H9 (cell line): ENCODE measurements around the gene HOXD13. TPM values are rescaled to one million over a fixed set of nuclear protein-coding genes. Genes with fewer than 3 reads are reported as not detected.
A peak's percentile ranks its signal among the peaks of the same experiment; 100 is the strongest.

Experiments
- DNase-seq: peaks from one replicate; pipeline ENCODE4 v3.0.0-alpha.2; 2017
- H2AFZ ChIP-seq: one replicate; pipeline ENCODE4 v1.6.1; 2013; ENCODE audit warnings: mild to moderate bottlenecking, low read length, control low read depth, moderate library complexity
- H2AK5ac ChIP-seq: 2 replicates; pipeline ENCODE4 v1.6.1; 2013; ENCODE audit warnings: low read length, control low read depth, mixed read lengths; ENCODE audit not compliant: insufficient read length
- H2BK120ac ChIP-seq: one replicate; pipeline ENCODE4 v1.6.1; 2013; ENCODE audit warnings: low read depth, mild to moderate bottlenecking, low read length, control low read depth, inconsistent platforms; ENCODE audit not compliant: poor library complexity, severe bottlenecking
- H2BK12ac ChIP-seq: 2 replicates; pipeline ENCODE4 v1.6.1; 2013; ENCODE audit warnings: low read length, control low read depth, mixed read lengths, low read depth; ENCODE audit not compliant: insufficient read length
- H2BK15ac ChIP-seq: 2 replicates; pipeline ENCODE4 v1.6.1; 2013; ENCODE audit warnings: low read depth, low read length, control low read depth
- H2BK20ac ChIP-seq: one replicate; pipeline ENCODE4 v1.6.1; 2013; ENCODE audit warnings: low read depth, mild to moderate bottlenecking, low read length, control low read depth, inconsistent platforms; ENCODE audit not compliant: poor library complexity, severe bottlenecking
- H2BK5ac ChIP-seq: 2 replicates; pipeline ENCODE4 v1.6.1; 2013; ENCODE audit warnings: low read length, control low read depth, mixed read lengths; ENCODE audit not compliant: insufficient read length
- H3K14ac ChIP-seq: 2 replicates; pipeline ENCODE4 v1.6.1; 2013; ENCODE audit warnings: low read length, control low read depth; ENCODE audit not compliant: insufficient read depth
- H3K18ac ChIP-seq: 2 replicates; pipeline ENCODE4 v1.6.1; 2013; ENCODE audit warnings: low read depth, mild to moderate bottlenecking, mixed read lengths, low read length, control low read depth; ENCODE audit not compliant: insufficient read length
- H3K23ac ChIP-seq: 2 replicates; pipeline ENCODE4 v1.6.1; 2013; ENCODE audit warnings: low read length, control low read depth, mixed read lengths, low read depth; ENCODE audit not compliant: insufficient read length
- H3K23me2 ChIP-seq: 2 replicates; pipeline ENCODE4 v1.6.1; 2013; ENCODE audit warnings: low read depth, mild to moderate bottlenecking, mixed read lengths, low read length, control low read depth; ENCODE audit not compliant: insufficient read length, poor library complexity, severe bottlenecking
- H3K27ac ChIP-seq: 2 replicates; pipeline ENCODE4 v1.5.1; 2013; ENCODE audit warnings: low read length, control low read depth, mixed read lengths, low read depth; ENCODE audit not compliant: insufficient read length
- H3K27me3 ChIP-seq: 2 replicates; pipeline ENCODE4 v1.6.1; 2013; ENCODE audit warnings: low read length, control low read depth, inconsistent platforms; ENCODE audit not compliant: insufficient read depth
- H3K4ac ChIP-seq: 2 replicates; pipeline ENCODE4 v1.6.1; 2013; ENCODE audit warnings: low read depth, mild to moderate bottlenecking, control low read depth, inconsistent platforms, low read length, moderate library complexity
- H3K4me1 ChIP-seq: 2 replicates; pipeline ENCODE4 v1.6.1; 2013; ENCODE audit warnings: low read length, control low read depth, inconsistent platforms; ENCODE audit not compliant: insufficient read depth
- H3K4me2 ChIP-seq: 2 replicates; pipeline ENCODE4 v1.6.1; 2013; ENCODE audit warnings: low read length, control low read depth, mixed read lengths; ENCODE audit not compliant: insufficient read length, insufficient read depth
- H3K56ac ChIP-seq: 2 replicates; pipeline ENCODE4 v1.6.1; 2013; ENCODE audit warnings: low read depth, mild to moderate bottlenecking, mixed read lengths, low read length, control low read depth; ENCODE audit not compliant: insufficient read length
- H3K79me1 ChIP-seq: 2 replicates; pipeline ENCODE4 v1.6.1; 2013; ENCODE audit warnings: low read depth, mild to moderate bottlenecking, moderate library complexity, low read length, control low read depth, inconsistent platforms; ENCODE audit not compliant: insufficient read depth, poor library complexity, severe bottlenecking
- H3K79me2 ChIP-seq: 2 replicates; pipeline ENCODE4 v1.6.1; 2013; ENCODE audit warnings: low read length, control low read depth, inconsistent platforms; ENCODE audit not compliant: insufficient read depth
- H3K9ac ChIP-seq: 2 replicates; pipeline ENCODE4 v1.6.1; 2013; ENCODE audit warnings: low read length, control low read depth, mixed read lengths; ENCODE audit not compliant: insufficient read length; ENCODE audit errors: extremely low read depth
- H3K9me3 ChIP-seq: one replicate; pipeline ENCODE4 v1.6.1; 2013; ENCODE audit warnings: low read depth, low read length, inconsistent platforms; ENCODE audit not compliant: control insufficient read depth
- H3T11ph ChIP-seq: one replicate; pipeline ENCODE4 v1.6.1; 2013; ENCODE audit warnings: mild to moderate bottlenecking, low read length, control low read depth, inconsistent platforms
- H4K20me1 ChIP-seq: one replicate; pipeline ENCODE4 v1.6.1; 2013; ENCODE audit not compliant: control insufficient read depth, insufficient read length, insufficient read depth
- H4K5ac ChIP-seq: 2 replicates; pipeline ENCODE4 v1.6.1; 2013; ENCODE audit warnings: low read depth, mild to moderate bottlenecking, mixed read lengths, low read length, control low read depth; ENCODE audit not compliant: insufficient read length
- H4K8ac ChIP-seq: replicated peaks from 2 replicates; pipeline ENCODE4 v1.6.1; 2013; ENCODE audit warnings: low read length, control low read depth, mixed read lengths, low read depth; ENCODE audit not compliant: insufficient read length
- H4K91ac ChIP-seq: 2 replicates; pipeline ENCODE4 v1.6.1; 2013; ENCODE audit warnings: low read depth, mild to moderate bottlenecking, moderate library complexity, mixed read lengths, low read length, control low read depth; ENCODE audit not compliant: insufficient read length
- H3K27ac Mint-ChIP-seq, 3 experiments: 2 replicates in 2 of 3; 3 replicates in 1 of 3; pipeline ENCODE4 v1.8.0; 2020 to 2021; ENCODE audit warnings: mixed read lengths in 3 of 3, mild to moderate bottlenecking in 1 of 3, moderate library complexity in 1 of 3
- H3K27me3 Mint-ChIP-seq: 2 replicates; pipeline ENCODE4 v1.8.0; 2021; ENCODE audit warnings: low read depth, mild to moderate bottlenecking, moderate library complexity, mixed read lengths
- H3K36me3 Mint-ChIP-seq, 3 experiments: 2 replicates in 2 of 3; 3 replicates in 1 of 3; pipeline ENCODE4 v1.8.0; 2020 to 2021; ENCODE audit warnings: low read depth in 3 of 3, mixed read lengths in 3 of 3; ENCODE audit not compliant: insufficient read depth in 1 of 3
- H3K4me1 Mint-ChIP-seq, 2 experiments: 2 replicates each; pipeline ENCODE4 v1.8.0; 2020; ENCODE audit warnings: mixed read lengths in 2 of 2
- H3K4me3 Mint-ChIP-seq, 2 experiments: 2 replicates in 1 of 2; 3 replicates in 1 of 2; pipeline ENCODE4 v1.8.0; 2020 to 2021; ENCODE audit warnings: mild to moderate bottlenecking in 2 of 2, mixed read lengths in 2 of 2, moderate library complexity in 1 of 2
- H3K9me3 Mint-ChIP-seq, 2 experiments: 2 replicates in 1 of 2; 3 replicates in 1 of 2; pipeline ENCODE4 v1.8.0; 2020; ENCODE audit warnings: mild to moderate bottlenecking in 2 of 2, mixed read lengths in 2 of 2, moderate library complexity in 1 of 2
- CTCF ChIP-seq: fragments of 200-600 bp; sonication (generic); conservative IDR thresholded peaks from 3 replicates; pipeline ENCODE4 v1.8.0; 2021; ENCODE audit warnings: antibody characterized with exemption, mild to moderate bottlenecking
- WGBS: extraction: QIAGEN DNeasy Blood & Tissue Kit; methylation state at CpG from one replicate; pipeline ENCODE4 v1.1.7; 2013; ENCODE audit warnings: missing lambda C conversion rate, low lambda C conversion rate, mixed read lengths; ENCODE audit not compliant: insufficient read length; ENCODE audit errors: extremely low coverage; 5-methylcytosine and 5-hydroxymethylcytosine counted together
- total RNA-seq: library from RNA; stranded (reverse); gene quantifications from 2 replicates; pipeline ENCODE4 v1.2.1, GENCODE V29; 2021

HOXD13 gene
- total RNA-seq, 1 experiment from 2014 or later, result not detected

GRCh38 chr2:176128982-176129796 is 36.7 kb downstream of the HOXD13 start, which contains the start of gene HOXD8:
HOXD8 (plus strand) TSS chr2:176129705; CDS start chr2:176130367, 662 bp downstream.
- Histone ChIP-seq H3K4me2 (peak within 1 kb of the TSS; percentile 0), H2BK20ac (no peak within 1 kb of the TSS), H4K91ac (no peak within 1 kb of the TSS), H3K18ac (no peak within 1 kb of the TSS), H3K27me3 (peaks cover 89% of the 10 kb centered on the region), H3K79me2 (no peaks in the 10 kb centered on the region), H3K56ac (no peak within 1 kb of the TSS), H3K23ac (no peak within 1 kb of the TSS), H3K27ac (no peak within 1 kb of the TSS), H2BK5ac (no peak within 1 kb of the TSS), H4K5ac (no peak within 1 kb of the TSS), H3K4ac (no peak within 1 kb of the TSS), H2BK15ac (no peak within 1 kb of the TSS), H3K9me3 (no peaks in the 10 kb centered on the region), H3K14ac (no peak within 1 kb of the TSS), H2BK12ac (no peak within 1 kb of the TSS), H3K4me1 (no peaks in the 10 kb centered on the region), H2AFZ (no peak within 1 kb of the TSS), H4K20me1 (no peaks in the 10 kb centered on the region), H3T11ph (no peak within 1 kb of the TSS), H2BK120ac (no peak within 1 kb of the TSS), H3K79me1 (no peaks in the 10 kb centered on the region), H3K23me2 (no peaks in the 10 kb centered on the region), H3K9ac (no peak within 1 kb of the TSS), H4K8ac (no peak within 1 kb of the TSS), H2AK5ac (no peak within 1 kb of the TSS)
- no peaks in the 10 kb centered on the region; a peak in 2 of 7 replicates for H3K36me3 Mint-ChIP-seq
- H3K27me3 Mint-ChIP-seq, result peaks cover 98% of the 10 kb centered on the region
- H3K9me3 Mint-ChIP-seq, result peaks cover 4 to 17% of the 10 kb centered on the region in 2 experiments
- TF ChIP-seq CTCF, result no peak
- DNase-seq, result peak; percentile 65
- H3K4me3 Mint-ChIP-seq, result peak within 1 kb of the TSS; percentile 45 to 73
- H3K27ac Mint-ChIP-seq, result no peak within 1 kb of the TSS
- WGBS, result no CpG with 5 or more reads among the region's 64 CpGs
- H3K4me1 Mint-ChIP-seq, result peaks cover 12 to 14% of the 10 kb centered on the region in 2 experiments
